Measurements from ENCODE around the gene GEN1.

- TF ChIP-seq EP300 (IDR thresholded peaks at IDR 0.05; ENCODE audit: borderline replicate concordance) (no peak), CEBPB (IDR thresholded peaks at IDR 0.05) (no peak), NFIC (IDR thresholded peaks at IDR 0.05) (no peak)
Observed at GRCh38 chr2:17706845-17707244, 47.1 kb upstream of the GEN1 start.
